Measurements from ENCODE around the gene FRRS1. TPM values are rescaled to one million over a fixed set of nuclear protein-coding genes. Genes with fewer than 3 reads are reported as not detected.

Gene FRRS1
- total RNA-seq, 4 donors from 2014 or later: 23.1 to 40.7 (median 27.8) TPM

GRCh38 chr1:99675994-99676393 lies 90.4 kb downstream of the FRRS1 start:
- DNase-seq: no peak
- WGBS, 2 donors: 96 to 100% methylated on average over 1 of the region's 1 CpG
- intact Hi-C loops (cut with DNase I): no loop called here
- TF ChIP-seq POLR2A (IDR thresholded peaks at IDR 0.05): no peak
- TF ChIP-seq CTCF (IDR thresholded peaks at IDR 0.05): no peak
- H3K9me3 ChIP-seq: no peaks in the 10 kb centered on the region
- peaks cover 0 to 76% (median 6%) of the 10 kb centered on the region in 3 donors for H3K36me3 ChIP-seq
- H3K4me1 ChIP-seq: peaks cover 0 to 18% (median 3%) of the 10 kb centered on the region in 3 donors
- no peak overlapping the region for H3K27ac ChIP-seq
- H3K27me3 ChIP-seq: no peaks in the 10 kb centered on the region
- H3K4me3 ChIP-seq: no peak overlapping the region

DNA sequence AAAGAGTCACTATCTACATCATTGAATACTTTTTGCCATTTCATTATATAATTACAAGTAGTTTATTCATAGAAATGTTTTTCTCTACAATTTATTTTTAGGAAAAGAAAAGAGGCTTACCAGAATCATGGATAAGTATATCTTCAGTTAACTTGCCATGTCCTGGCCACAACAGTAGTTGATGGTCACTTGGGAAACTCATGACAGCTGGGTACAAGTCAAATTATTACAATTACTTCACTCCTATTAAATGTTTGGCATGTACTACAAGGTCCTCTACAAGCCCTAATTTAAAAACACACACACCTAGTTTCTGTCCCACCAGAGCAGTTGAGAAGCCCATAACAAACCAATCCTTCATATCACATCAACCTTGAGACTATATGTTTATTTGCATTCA lies 91.1 kb downstream of the FRRS1 start:
- no peak overlapping the region for H3K4me3 ChIP-seq
- TF ChIP-seq POLR2A (IDR thresholded peaks at IDR 0.05): no peak
- TF ChIP-seq CTCF (IDR thresholded peaks at IDR 0.05): no peak
- H3K4me1 ChIP-seq: peaks cover 0 to 18% (median 3%) of the 10 kb centered on the region in 3 donors
- no peak for DNase-seq
- H3K9me3 ChIP-seq: no peaks in the 10 kb centered on the region
- no peaks in the 10 kb centered on the region for H3K27me3 ChIP-seq
- H3K27ac ChIP-seq: no peak overlapping the region
- intact Hi-C loops (cut with DNase I): no loop called here
- peaks cover 0 to 76% (median 6%) of the 10 kb centered on the region in 3 donors for H3K36me3 ChIP-seq

GRCh38 chr1:99674115-99675064 lies 92.0 kb downstream of the FRRS1 start:
- 49 to 60% methylated on average over 6 of the region's 6 CpGs for WGBS, 2 donors
- H3K36me3 ChIP-seq: peaks cover 0 to 76% (median 6%) of the 10 kb centered on the region in 3 donors
- peaks cover 0 to 18% (median 3%) of the 10 kb centered on the region in 3 donors for H3K4me1 ChIP-seq
- no peaks in the 10 kb centered on the region for H3K27me3 ChIP-seq
- no peak overlapping the region for H3K4me3 ChIP-seq
- peak overlapping the region in 2 of 4 donors; percentile 0 to 1 for H3K27ac ChIP-seq
- intact Hi-C loops (cut with DNase I): no loop called here
- no peaks in the 10 kb centered on the region for H3K9me3 ChIP-seq
- DNase-seq: no peak
- no peak for TF ChIP-seq CTCF (IDR thresholded peaks at IDR 0.05)
- TF ChIP-seq POLR2A (IDR thresholded peaks at IDR 0.05): no peak

DNA sequence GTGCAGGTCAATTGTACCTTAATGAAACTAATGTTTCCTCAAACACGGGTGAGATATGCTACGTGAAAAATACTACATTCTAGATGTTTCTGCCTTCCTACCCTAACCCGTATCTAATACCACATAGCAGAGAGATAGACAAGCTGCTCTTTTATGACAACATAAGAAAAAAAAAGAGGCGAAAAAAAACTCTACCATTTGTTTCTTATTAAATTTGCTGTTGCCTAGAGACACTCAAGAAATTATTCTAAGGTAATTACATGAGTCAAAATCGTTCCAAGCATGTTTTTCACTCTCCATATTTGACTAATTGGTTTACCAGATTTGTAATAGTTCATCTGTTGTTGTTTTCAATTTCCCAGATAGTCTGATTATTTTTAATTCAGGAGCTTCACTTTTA lies 93.1 kb downstream of the FRRS1 start:
- no peaks in the 10 kb centered on the region for H3K27me3 ChIP-seq
- H3K27ac ChIP-seq: no peak overlapping the region
- peaks cover 0 to 76% (median 5%) of the 10 kb centered on the region in 3 donors for H3K36me3 ChIP-seq
- no peak for DNase-seq
- no peak for TF ChIP-seq CTCF (IDR thresholded peaks at IDR 0.05)
- TF ChIP-seq POLR2A (IDR thresholded peaks at IDR 0.05): no peak
- H3K4me3 ChIP-seq: no peak overlapping the region
- H3K4me1 ChIP-seq: peaks cover 0 to 18% (median 3%) of the 10 kb centered on the region in 3 donors
- intact Hi-C loops (cut with DNase I): no loop called here
- WGBS, 2 donors: 67 to 79% methylated on average over 5 of the region's 5 CpGs
- no peaks in the 10 kb centered on the region for H3K9me3 ChIP-seq

DNA sequence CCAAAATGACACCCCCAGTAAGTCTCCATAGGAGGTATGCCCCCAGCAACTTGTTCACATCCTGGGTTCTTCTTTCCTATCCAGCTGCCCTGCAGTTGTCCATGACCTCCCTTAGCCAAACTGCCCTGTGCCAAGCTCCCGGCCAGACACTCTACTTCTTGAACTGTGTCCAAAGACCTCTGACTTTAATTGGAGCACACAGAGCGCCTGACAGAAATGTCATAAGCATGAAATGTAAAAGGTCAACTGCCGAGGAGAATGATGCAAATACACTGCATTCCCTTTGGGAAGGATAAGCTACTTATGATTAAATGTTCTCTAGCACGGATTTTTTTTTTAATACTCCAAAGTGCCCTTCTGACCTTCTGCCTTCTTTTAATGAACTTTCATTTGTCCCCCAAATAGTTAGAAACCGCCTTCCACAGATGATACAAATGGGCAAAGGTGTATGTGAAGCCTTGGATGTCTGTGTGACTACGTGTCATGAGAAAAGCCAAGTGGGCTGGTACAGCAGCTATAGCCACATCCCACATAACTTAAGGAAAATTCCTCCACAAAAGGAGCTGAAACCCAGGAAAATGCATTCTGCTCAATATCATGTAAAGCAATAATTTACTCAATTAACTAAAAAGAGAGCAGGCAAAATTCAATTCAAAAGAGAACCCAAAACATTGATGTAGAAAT lies 93.8 kb downstream of the FRRS1 start:
- intact Hi-C loops (cut with DNase I): no loop called here
- H3K27ac ChIP-seq: peak overlapping the region in 1 of 4 donors; percentile 15

More for the DNA sequence above, 93.8 kb downstream of the FRRS1 start:
- H3K9me3 ChIP-seq: no peaks in the 10 kb centered on the region
- WGBS, 2 donors: 51 to 61% methylated on average over 6 of the region's 6 CpGs
- no peaks in the 10 kb centered on the region for H3K27me3 ChIP-seq
- H3K4me3 ChIP-seq: no peak overlapping the region
- H3K4me1 ChIP-seq: peaks cover 0 to 18% (median 3%) of the 10 kb centered on the region in 3 donors
- TF ChIP-seq POLR2A (IDR thresholded peaks at IDR 0.05): no peak
- TF ChIP-seq CTCF (IDR thresholded peaks at IDR 0.05): no peak
- H3K36me3 ChIP-seq: peaks cover 0 to 76% (median 7%) of the 10 kb centered on the region in 3 donors
- DNase-seq: no peak

Data from esophagus squamous epithelium (tissue), 5 donors.